D721Med (cell line): Measurements from ENCODE around the gene LCT.
"Not testable (repeated sequence)": the region's sequence is repeated elsewhere in the genome, so short reads cannot be mapped to it uniquely, and the experiment has no call there.

Experiments used
- DNase-seq: peaks from one replicate; pipeline ENCODE4 v3.0.0; 2011; ENCODE audit warnings: low spot score; ENCODE audit not compliant: insufficient read length
- FAIRE-seq: peaks from 2 replicates; lab custom pipeline; 2011; peaks lifted over from hg19 to GRCh38; lab: Jason Lieb, UNC
- TF ChIP-seq, protein P1 (sequence below): IDR thresholded peaks from 2 replicates; pipeline ENCODE4 v1.5.1; 2012; ENCODE audit warnings: mild to moderate bottlenecking, control low read depth; ENCODE audit not compliant: insufficient read depth; ENCODE audit errors: missing control alignments

LCT gene

DNA sequence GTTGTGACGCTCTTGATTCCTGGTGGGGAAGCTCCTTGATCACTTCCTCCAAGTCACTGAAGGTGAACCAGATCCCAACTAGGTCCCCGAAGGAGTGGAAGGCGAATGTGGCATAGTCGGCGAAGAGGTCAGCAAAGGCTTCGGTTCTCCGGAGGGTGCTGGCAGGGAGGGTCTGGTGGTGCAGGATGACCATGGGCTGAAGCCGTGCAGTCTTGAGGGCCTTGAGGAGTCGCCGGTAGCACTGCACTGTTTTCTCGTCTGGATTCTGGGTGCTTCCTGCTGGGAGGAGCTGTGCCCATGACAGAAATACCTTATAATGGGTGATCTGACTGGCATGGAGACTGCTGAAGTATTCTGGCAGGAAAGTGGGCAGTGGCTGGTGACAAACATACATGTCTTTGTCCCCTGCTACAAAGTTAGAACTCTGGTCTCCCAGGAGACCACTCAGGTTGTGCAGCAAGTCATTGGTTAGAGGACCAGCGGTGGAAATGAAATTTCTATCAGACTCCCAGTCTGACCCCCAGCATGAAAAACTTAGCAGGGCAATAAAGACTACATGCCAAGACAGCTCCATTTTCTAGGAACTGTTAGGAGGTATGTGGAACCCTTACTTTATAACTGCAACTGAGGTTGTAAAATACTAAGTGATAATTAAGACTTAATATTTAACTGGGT lies at the start of gene LCT:
TSS of gene LCT (minus strand) at position 589 of the 675 bp plus-strand sequence. CDS start at position 574, 15 bp downstream.
- FAIRE-seq (no peak), DNase-seq (no peak)
- TF ChIP-seq, protein P1, sequence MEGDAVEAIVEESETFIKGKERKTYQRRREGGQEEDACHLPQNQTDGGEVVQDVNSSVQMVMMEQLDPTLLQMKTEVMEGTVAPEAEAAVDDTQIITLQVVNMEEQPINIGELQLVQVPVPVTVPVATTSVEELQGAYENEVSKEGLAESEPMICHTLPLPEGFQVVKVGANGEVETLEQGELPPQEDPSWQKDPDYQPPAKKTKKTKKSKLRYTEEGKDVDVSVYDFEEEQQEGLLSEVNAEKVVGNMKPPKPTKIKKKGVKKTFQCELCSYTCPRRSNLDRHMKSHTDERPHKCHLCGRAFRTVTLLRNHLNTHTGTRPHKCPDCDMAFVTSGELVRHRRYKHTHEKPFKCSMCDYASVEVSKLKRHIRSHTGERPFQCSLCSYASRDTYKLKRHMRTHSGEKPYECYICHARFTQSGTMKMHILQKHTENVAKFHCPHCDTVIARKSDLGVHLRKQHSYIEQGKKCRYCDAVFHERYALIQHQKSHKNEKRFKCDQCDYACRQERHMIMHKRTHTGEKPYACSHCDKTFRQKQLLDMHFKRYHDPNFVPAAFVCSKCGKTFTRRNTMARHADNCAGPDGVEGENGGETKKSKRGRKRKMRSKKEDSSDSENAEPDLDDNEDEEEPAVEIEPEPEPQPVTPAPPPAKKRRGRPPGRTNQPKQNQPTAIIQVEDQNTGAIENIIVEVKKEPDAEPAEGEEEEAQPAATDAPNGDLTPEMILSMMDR: no peak

DNA sequence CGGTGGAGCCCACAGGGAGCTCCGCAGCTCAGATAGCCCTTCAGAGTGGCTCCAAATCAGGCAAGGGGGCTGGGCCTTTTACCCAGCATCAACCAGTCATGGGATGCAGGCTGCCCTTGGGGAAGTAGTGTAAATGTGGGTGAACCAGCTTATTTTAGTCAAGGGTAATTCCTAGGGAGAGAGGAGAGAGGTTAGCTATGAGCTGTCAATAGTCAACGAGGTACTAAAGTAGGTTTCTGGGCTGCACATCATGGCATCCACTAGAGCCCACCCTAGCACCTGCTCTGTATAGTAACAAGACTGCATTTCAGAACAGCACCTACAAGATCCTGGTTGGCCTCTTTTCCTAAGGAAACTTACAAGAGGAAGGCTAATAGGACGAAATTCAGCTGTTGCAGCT lies 48.7 kb upstream of the LCT start:
- DNase-seq (no peak), FAIRE-seq (no peak)
- TF ChIP-seq, protein P1: no peak

DNA sequence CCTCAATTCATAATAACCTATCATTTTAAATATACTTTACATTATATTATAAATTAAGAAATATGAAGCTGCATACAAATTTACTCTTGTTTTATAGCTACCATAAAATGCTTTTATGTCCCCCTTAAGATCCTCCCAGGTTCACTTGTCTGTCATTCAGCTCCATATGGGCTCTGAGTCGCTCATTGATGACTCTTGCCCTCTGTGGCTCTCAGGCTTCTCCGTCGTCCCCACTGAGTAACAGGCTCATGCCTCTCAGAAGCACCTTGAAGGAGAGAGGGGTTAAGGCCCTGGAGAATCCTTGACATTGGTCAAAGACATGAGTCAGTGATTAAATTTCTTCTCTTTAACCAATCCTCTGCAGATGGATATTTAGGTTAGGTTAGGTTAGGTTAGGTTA lies 45.4 kb upstream of the LCT start:
- TF ChIP-seq, protein P1: no peak
- FAIRE-seq: no peak
- DNase-seq: no peak

DNA sequence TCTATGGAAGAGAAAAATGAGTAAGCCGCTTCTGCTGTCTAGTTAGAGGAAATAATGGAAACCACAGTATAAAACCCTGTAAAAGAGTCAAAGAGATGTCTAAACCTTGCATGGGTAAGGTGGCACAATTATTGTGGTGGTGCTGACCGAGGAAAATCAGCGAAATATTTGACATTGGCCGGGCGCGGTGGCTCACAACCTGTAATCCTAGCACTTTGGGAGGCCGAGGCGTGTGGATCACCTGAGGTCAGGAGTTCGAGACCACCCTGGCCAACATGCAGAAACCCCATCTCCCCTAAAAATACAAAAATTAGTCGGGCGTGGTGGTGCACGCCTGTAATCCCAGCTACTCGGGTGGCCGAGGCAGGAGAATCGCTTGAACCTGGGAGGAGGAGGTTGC lies 39.8 kb upstream of the LCT start:
- FAIRE-seq: not testable (repeated sequence)

DNA sequence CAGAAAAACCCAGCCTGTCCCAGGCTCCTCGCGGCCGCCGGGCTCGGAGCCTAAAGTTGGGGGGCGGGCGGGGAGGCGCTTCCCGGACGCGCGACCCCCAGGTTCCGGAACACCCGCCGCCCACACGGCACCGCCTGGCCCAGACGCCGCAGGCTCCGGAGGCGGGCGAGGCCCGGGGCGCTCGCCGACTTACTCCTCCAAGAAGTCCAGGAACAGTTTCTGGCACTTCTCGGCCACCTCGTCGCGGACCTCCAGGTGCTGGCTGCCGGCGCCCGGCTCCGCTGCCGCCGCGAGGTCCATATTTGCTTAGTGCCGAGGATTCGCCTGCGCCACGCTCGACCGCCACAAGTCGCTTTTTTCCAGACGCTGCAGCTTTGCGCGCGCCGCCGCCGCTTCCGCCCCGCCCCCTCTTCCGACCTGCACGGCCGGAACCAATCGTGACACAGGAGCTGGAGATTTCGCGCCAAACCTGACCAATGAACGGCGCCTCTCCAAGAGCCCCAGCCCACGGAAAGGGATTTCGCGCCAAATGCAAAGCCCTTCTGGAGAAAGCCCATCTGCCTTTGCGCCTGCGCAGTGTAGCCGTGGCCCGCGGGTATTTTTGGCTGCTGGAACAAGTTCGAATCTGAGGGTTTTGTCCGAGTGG lies 39.2 kb upstream of the LCT start, which contains the start of gene MCM6:
TSS of gene MCM6 (minus strand) at position 378 of the 646 bp plus-strand sequence. CDS start at position 300, 78 bp downstream.
- DNase-seq: peak; percentile 90
- FAIRE-seq: no peak
- TF ChIP-seq, protein P1: no peak

More for the DNA sequence above, 39.8 kb upstream of the LCT start:
- not testable (repeated sequence) for DNase-seq

DNA sequence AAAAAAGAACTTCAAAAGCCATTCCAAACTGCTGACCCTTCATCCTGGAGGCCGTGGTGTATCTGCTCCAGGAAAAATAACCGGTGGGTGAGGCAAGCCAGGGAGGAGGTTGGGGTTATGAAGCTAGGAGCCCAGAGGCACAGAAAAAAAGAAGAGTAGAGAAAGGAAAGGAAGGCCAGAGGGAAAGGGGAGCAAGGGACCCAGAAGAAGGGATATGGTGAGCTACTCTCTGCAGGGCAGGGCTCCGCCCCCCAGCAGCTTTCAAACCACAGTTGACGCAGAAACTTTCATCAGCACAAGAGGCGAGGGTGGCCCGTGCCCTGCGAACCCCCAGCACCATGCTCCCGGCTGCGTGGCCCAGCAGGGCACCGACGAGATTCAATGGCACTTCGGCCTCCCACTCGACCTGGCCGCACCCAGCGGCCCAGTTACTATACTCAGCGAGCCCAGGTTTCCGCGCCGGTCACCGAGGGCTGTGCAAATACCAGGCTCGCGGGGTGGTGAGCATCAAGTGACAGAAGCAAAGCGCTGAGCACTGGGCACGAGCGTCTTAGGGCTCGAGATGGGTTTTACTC lies 38.6 kb upstream of the LCT start:
- FAIRE-seq (no peak), DNase-seq (no peak)
- TF ChIP-seq, protein P1: no peak

DNA sequence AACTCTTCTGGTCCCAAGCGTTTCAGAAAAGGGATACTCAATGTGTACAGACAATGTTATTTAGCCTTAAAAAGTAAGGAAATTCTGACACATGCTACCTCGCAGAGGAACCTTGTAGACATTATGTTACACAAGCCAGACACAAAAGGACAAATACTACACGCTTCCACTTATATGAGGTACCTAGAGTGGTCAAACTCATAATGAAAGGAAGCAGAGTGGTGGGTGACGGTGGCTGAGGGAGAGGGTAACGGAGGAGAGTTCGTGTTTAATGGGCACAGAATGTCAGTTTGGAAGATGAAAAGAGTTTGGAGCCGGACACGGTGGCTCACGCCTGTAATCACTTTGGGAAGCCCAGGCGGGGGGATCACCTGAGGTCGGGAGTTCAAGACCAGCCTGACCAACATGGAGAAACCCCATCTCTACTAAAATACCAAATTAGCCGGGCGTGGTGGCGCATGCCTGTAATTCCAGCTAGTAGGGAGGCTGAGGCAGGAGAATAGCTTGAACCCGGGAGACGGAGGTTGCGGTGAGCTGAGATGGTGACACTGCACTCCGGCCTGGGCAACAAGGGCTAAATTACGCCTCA lies 37.9 kb upstream of the LCT start:
- TF ChIP-seq, protein P1: no peak
- no peak for DNase-seq
- no peak for FAIRE-seq
